ENCODE results near the gene CCNL1.

Gene CCNL1

DNA sequence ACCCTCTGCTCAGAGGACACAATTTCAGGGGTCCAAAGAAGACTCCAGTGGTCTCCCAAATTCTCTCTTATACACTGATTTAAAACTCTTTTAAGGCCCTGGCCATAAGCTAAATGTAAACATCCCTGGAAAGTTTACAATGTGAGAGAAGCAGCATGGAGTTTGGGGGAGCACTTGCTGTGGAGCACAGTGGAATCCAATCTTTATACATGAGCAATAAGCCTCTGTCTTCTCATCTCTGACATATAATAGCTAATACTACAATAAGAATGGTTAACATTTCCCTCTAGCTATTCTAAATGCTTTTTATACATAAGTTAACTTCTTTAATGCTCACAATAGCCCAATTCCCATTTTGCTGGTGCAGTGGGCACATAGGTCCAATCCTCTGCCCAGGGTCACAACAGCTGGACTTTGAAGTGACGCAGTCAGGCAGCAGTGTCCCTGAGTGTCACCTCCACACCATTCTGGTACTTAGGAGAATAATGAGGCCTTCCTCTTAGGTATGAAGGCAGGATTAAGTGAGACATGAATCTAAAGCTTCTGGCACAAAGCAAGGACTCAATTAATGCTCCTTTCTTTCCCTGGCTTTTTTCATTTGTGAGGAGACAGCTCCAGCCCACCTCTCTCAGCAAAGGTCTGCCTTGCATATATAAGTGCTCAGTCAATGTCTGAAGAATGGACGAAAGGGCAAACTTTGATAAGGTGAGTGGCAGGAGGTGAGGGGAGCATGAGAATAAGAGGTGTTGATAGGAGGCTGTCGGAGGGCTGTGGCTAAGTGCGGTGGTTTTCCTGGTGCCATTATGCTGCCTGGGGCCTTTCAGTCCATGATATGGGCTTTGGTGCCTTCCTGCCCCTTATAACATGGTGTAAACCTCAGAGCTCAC is 26.3 kb downstream of the CCNL1 start:
- H3K4me3 ChIP-seq (ENCODE audit: low read depth, low read length) = no peak overlapping the region
- in situ Hi-C loops (cut with HindIII; ENCODE audit: low sequenced_read_pairs) = no loop called here
- no peak for DNase-seq (ENCODE audit: low read depth, low spot score)
- TF ChIP-seq, protein P1, sequence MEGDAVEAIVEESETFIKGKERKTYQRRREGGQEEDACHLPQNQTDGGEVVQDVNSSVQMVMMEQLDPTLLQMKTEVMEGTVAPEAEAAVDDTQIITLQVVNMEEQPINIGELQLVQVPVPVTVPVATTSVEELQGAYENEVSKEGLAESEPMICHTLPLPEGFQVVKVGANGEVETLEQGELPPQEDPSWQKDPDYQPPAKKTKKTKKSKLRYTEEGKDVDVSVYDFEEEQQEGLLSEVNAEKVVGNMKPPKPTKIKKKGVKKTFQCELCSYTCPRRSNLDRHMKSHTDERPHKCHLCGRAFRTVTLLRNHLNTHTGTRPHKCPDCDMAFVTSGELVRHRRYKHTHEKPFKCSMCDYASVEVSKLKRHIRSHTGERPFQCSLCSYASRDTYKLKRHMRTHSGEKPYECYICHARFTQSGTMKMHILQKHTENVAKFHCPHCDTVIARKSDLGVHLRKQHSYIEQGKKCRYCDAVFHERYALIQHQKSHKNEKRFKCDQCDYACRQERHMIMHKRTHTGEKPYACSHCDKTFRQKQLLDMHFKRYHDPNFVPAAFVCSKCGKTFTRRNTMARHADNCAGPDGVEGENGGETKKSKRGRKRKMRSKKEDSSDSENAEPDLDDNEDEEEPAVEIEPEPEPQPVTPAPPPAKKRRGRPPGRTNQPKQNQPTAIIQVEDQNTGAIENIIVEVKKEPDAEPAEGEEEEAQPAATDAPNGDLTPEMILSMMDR (IDR thresholded peaks at IDR 0.05; ENCODE audit: low read depth, low read length) = no peak

DNA sequence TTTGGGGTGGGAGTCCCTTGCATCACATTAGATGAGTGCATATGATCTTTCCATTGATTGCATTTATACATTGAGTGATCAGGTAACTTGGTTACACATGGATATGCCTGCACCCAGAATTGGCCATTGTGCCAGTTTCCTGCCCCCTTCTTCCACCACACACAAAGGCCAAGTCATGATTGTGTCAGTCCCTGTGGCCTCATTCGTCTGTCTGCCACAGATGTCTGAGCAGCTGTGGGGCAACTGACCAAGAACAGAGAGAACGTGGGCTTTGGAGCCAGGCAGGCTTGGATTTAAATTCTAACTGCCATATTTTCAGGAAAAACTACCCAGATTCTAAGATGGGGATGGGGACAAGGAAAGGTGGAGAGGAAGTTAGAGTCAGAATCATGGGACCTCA is 27.0 kb downstream of the CCNL1 start:
- H3K4me3 ChIP-seq (ENCODE audit: low read depth, low read length) = no peak overlapping the region
- TF ChIP-seq, protein P1 (IDR thresholded peaks at IDR 0.05; ENCODE audit: low read depth, low read length) = no peak
- no peak for DNase-seq (ENCODE audit: low read depth, low spot score)
- in situ Hi-C loops (cut with HindIII; ENCODE audit: low sequenced_read_pairs) = no loop called here

DNA sequence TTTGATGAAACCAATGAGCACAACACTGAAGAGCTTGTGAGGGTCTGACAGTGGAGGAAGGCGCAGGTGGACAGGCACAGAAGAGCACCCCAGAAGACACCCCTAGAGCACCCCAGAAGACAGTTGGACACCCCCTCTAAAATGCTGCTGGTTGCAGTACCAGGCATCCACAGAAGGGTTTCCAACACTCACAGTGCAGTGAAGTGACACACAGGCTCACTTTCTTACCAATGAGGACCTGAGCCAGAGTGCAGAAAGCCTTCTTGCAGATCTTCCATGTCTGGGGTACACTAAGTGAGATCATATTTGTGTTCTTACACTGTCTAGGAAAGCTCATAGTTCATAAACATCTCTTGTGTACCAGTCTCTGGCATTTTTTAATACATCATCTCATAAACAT is 27.6 kb downstream of the CCNL1 start:
- no peak overlapping the region for H3K4me3 ChIP-seq (ENCODE audit: low read depth, low read length)
- no peak for DNase-seq (ENCODE audit: low read depth, low spot score)
- in situ Hi-C loops (cut with HindIII; ENCODE audit: low sequenced_read_pairs) = no loop called here
- TF ChIP-seq, protein P1 (IDR thresholded peaks at IDR 0.05; ENCODE audit: low read depth, low read length) = no peak

DNA sequence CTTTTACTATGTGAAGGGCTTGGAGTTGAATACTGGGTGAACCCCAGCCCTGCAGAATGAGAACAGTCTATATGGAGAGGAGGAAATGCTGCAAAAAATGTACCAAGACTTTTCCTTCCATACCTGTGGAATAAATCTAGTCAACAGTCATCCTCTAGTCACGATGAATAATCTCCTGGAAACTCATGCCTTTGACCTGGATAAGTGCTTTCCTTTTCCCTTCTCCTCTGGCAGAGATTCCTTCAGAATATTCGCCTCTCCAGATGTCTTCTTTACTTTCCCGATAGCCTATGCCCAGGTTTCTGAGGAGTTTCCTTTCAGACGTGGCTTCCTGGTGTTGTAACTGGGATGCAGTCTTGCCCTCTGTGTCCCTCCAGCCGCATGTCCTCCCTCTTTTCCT is 28.1 kb downstream of the CCNL1 start:
- in situ Hi-C loops (cut with HindIII; ENCODE audit: low sequenced_read_pairs) = no loop called here
- TF ChIP-seq, protein P1 (IDR thresholded peaks at IDR 0.05; ENCODE audit: low read depth, low read length) = no peak
- no peak for DNase-seq (ENCODE audit: low read depth, low spot score)
- no peak overlapping the region for H3K4me3 ChIP-seq (ENCODE audit: low read depth, low read length)

DNA sequence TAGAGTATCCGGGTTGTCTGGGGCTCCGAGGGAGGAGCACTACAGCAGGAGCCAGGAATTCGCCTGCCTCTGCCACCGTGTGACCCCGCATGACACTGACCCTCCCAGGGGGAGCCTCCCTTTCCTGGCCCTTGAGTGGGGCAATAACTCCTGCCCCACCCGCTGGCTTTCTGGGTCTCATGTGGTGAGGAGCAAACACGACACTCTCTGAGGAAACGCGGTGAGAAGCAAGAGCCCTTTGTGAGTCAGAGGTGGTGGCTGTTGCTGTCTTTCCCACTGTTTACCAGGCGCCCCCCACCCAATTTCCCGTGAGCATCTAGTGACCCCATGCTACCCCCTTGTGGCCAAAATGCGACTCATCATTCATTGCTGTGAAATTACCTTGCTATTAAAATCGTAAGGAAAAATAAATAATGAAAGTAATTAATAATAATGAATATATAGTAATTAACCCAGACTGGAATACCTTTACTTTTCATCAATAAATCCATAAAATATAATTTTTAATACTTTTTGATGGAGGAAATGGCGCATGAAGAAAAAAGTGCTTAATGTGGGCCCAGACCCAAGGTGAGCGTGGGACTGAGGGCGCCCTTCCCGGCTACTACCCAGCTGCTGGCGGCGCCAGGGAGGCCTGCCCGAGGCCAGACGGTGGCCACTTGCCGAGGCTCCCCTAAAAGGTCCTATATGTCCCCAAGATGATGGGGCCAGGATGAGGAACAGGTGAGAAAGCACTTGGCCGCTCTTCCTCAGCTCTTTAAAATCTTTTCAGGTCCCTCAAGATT is 29.3 kb downstream of the CCNL1 start:
- TF ChIP-seq, protein P1 (IDR thresholded peaks at IDR 0.05; ENCODE audit: low read depth, low read length) = peak; percentile 65
- in situ Hi-C loops (cut with HindIII; ENCODE audit: low sequenced_read_pairs) = no loop called here

DNA sequence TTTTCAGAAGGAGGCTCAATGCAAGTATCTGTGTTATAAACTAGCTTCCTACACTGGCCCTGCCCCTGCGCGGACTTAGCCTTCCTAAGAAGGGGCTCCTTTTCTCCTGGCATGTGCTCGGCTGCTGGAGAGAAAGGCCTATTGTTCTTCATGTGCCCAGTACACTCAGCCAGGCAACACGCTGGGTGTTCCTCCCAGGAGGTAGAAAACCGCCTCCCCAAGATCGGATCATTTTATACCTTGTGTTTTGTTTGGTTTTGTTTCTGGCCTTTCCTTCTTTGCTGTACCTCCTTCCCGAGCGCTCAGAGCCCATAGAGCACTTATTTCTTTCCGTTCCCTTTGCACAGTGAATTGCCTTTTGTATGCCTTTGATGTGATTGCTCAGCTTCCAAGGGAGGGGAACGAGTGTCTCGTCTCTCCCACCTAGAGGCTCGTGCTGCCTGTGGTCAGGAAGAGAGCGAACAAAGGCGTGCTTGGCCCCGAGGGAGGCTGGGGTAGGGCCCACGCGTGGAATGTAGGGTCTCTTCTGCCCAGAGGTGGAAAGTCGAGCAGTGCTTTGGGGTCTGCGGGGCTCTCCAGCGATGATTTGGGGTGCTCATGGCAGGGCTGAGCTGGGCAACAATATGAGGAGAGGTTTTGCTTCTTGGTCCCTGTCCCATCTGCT is 30.0 kb downstream of the CCNL1 start:
- H3K4me3 ChIP-seq (ENCODE audit: low read depth, low read length) = no peak overlapping the region
- in situ Hi-C loops (cut with HindIII; ENCODE audit: low sequenced_read_pairs) = no loop called here
- peak; percentile 86 for DNase-seq (ENCODE audit: low read depth, low spot score)
- TF ChIP-seq, protein P1 (IDR thresholded peaks at IDR 0.05; ENCODE audit: low read depth, low read length) = no peak

More for the DNA sequence above, 29.3 kb downstream of the CCNL1 start:
- peak; percentile 87 for DNase-seq (ENCODE audit: low read depth, low spot score)
- H3K4me3 ChIP-seq (ENCODE audit: low read depth, low read length) = no peak overlapping the region
